ENCODE data around the gene OR52A1. TPM values are rescaled to one million over a fixed set of nuclear protein-coding genes. Genes with fewer than 3 reads are reported as not detected.
"Not testable (repeated sequence)": the region's sequence is repeated elsewhere in the genome, so short reads cannot be mapped to it uniquely, and the experiment has no call there.

The OR52A1 gene
- total RNA-seq, 2 experiments from 2014 or later = not detected

GRCh38 chr11:5178046-5178837 lies 23.7 kb upstream of the OR52A1 start:
- Mint-ChIP-seq H3K27ac (no peak overlapping the region), H3K4me3 (no peak overlapping the region), H3K27me3 (no peaks in the 10 kb centered on the region), H3K9me3 (no peaks in the 10 kb centered on the region), H3K4me1 (ENCODE audit: low read depth) (no peaks in the 10 kb centered on the region), H3K36me3 (ENCODE audit: low read depth) (no peaks in the 10 kb centered on the region)
- no peak for TF ChIP-seq CTCF (IDR thresholded peaks at IDR 0.05)
- no peaks in the 10 kb centered on the region for H3K4me1 ChIP-seq (ENCODE audit: insufficient read depth, low read length)
- H3K27ac ChIP-seq (ENCODE audit: low read depth in 1 of 2, low read length in 2 of 2) = no peak overlapping the region
- no peak for ATAC-seq (ENCODE audit: poor library complexity)
- POLR2A ChIA-PET = no interaction called here
- H3K27me3 ChIP-seq (ENCODE audit: control insufficient read depth in 1 of 2, insufficient read depth in 2 of 2, low read length in 2 of 2) = no peaks in the 10 kb centered on the region
- intact Hi-C loops (cut with DNase I, micrococcal nuclease) = no loop called here
- no peaks in the 10 kb centered on the region for H3K9me3 ChIP-seq (ENCODE audit: control insufficient read depth in 1 of 2, insufficient read depth in 1 of 2, low read length in 2 of 2)
- no peak for DNase-seq
- H3K4me3 ChIP-seq (ENCODE audit: low read length) = no peak overlapping the region
- CTCF ChIA-PET = no interaction called here
- H3K36me3 ChIP-seq (ENCODE audit: insufficient read depth, low read length) = no peaks in the 10 kb centered on the region

- Histone ChIP-seq H3K9me3 (ENCODE audit: control insufficient read depth in 1 of 2, insufficient read depth in 1 of 2, low read length in 2 of 2) (no peaks in the 10 kb centered on the region), H3K4me1 (ENCODE audit: insufficient read depth, low read length) (no peaks in the 10 kb centered on the region), H3K36me3 (ENCODE audit: insufficient read depth, low read length) (no peaks in the 10 kb centered on the region), H3K4me3 (ENCODE audit: low read length) (no peak overlapping the region), H3K27ac (ENCODE audit: low read depth in 1 of 2, low read length in 2 of 2) (no peak overlapping the region), H3K27me3 (ENCODE audit: control insufficient read depth in 1 of 2, insufficient read depth in 2 of 2, low read length in 2 of 2) (no peaks in the 10 kb centered on the region)
- H3K4me3 Mint-ChIP-seq = no peak overlapping the region
- TF ChIP-seq CTCF (IDR thresholded peaks at IDR 0.05) = no peak
- H3K36me3 Mint-ChIP-seq (ENCODE audit: low read depth) = no peaks in the 10 kb centered on the region
- intact Hi-C loops (cut with DNase I, micrococcal nuclease) = no loop called here
- no peaks in the 10 kb centered on the region for H3K9me3 Mint-ChIP-seq
- ChIA-PET POLR2A (no interaction called here), CTCF (no interaction called here)
- no peaks in the 10 kb centered on the region for H3K27me3 Mint-ChIP-seq
- DNase-seq (no peak), ATAC-seq (ENCODE audit: poor library complexity) (no peak)
- no peaks in the 10 kb centered on the region for H3K4me1 Mint-ChIP-seq (ENCODE audit: low read depth)
- H3K27ac Mint-ChIP-seq = no peak overlapping the region
These were observed 20.4 kb upstream of the OR52A1 start for GRCh38 chr11:5174934-5175333.

GRCh38 chr11:5171856-5172255 lies 17.3 kb upstream of the OR52A1 start:
- Histone ChIP-seq H3K27me3 (ENCODE audit: control insufficient read depth in 1 of 2, insufficient read depth in 2 of 2, low read length in 2 of 2) (no peaks in the 10 kb centered on the region), H3K27ac (ENCODE audit: low read depth in 1 of 2, low read length in 2 of 2) (no peak overlapping the region), H3K36me3 (ENCODE audit: insufficient read depth, low read length) (no peaks in the 10 kb centered on the region), H3K4me3 (ENCODE audit: low read length) (no peak overlapping the region), H3K9me3 (ENCODE audit: control insufficient read depth in 1 of 2, insufficient read depth in 1 of 2, low read length in 2 of 2) (no peaks in the 10 kb centered on the region), H3K4me1 (ENCODE audit: insufficient read depth, low read length) (no peaks in the 10 kb centered on the region)
- POLR2A ChIA-PET = no interaction called here
- TF ChIP-seq CTCF (IDR thresholded peaks at IDR 0.05) = no peak
- DNase-seq = no peak
- Mint-ChIP-seq H3K27ac (no peak overlapping the region), H3K4me1 (ENCODE audit: low read depth) (no peaks in the 10 kb centered on the region), H3K4me3 (no peak overlapping the region), H3K36me3 (ENCODE audit: low read depth) (no peaks in the 10 kb centered on the region), H3K27me3 (no peaks in the 10 kb centered on the region), H3K9me3 (no peaks in the 10 kb centered on the region)
- no peak for ATAC-seq (ENCODE audit: poor library complexity)
- CTCF ChIA-PET = no interaction called here
- intact Hi-C loops (cut with DNase I, micrococcal nuclease) = no loop called here

GRCh38 chr11:5165898-5166297 lies 11.3 kb upstream of the OR52A1 start:
- H3K36me3 Mint-ChIP-seq (ENCODE audit: low read depth); H3K4me1 Mint-ChIP-seq (ENCODE audit: low read depth); H3K9me3 Mint-ChIP-seq; H3K36me3 ChIP-seq (ENCODE audit: insufficient read depth, low read length); ATAC-seq (ENCODE audit: poor library complexity); H3K27me3 ChIP-seq (ENCODE audit: control insufficient read depth in 1 of 2, insufficient read depth in 2 of 2, low read length in 2 of 2); H3K27ac ChIP-seq (ENCODE audit: low read depth in 1 of 2, low read length in 2 of 2); H3K4me3 ChIP-seq (ENCODE audit: low read length); CTCF ChIA-PET; H3K27ac Mint-ChIP-seq; POLR2A ChIA-PET; DNase-seq; H3K4me1 ChIP-seq (ENCODE audit: insufficient read depth, low read length); H3K4me3 Mint-ChIP-seq; H3K9me3 ChIP-seq (ENCODE audit: control insufficient read depth in 1 of 2, insufficient read depth in 1 of 2, low read length in 2 of 2); intact Hi-C loops (cut with DNase I, micrococcal nuclease): not testable (repeated sequence)
- H3K27me3 Mint-ChIP-seq = peaks cover 10% of the 10 kb centered on the region

DNA sequence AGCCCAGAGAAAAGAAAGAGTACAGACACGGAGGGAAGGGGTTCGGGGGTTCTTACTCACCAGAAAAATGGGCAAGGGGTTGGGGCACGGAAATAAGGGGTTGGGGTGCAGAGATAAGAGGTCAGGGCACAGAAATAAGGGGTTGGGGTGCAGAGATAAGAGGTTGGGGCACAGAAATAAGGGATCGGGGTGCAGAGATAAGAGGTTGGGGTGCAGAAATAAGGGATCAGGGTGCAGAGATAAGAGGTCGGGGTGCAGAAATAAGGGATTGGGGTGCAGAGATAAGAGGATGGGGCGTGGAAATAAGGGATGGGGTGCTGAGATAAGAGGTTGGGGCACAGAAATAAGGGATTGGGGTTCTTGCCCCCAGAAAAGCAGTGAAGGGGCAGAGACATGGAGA lies 10.2 kb upstream of the OR52A1 start:
- H3K4me1 ChIP-seq (ENCODE audit: insufficient read depth, low read length); H3K27me3 ChIP-seq (ENCODE audit: control insufficient read depth in 1 of 2, insufficient read depth in 2 of 2, low read length in 2 of 2); H3K27ac Mint-ChIP-seq; H3K27ac ChIP-seq (ENCODE audit: low read depth in 1 of 2, low read length in 2 of 2); CTCF ChIA-PET; POLR2A ChIA-PET; ATAC-seq (ENCODE audit: poor library complexity); intact Hi-C loops (cut with DNase I, micrococcal nuclease); H3K9me3 Mint-ChIP-seq; H3K9me3 ChIP-seq (ENCODE audit: control insufficient read depth in 1 of 2, insufficient read depth in 1 of 2, low read length in 2 of 2); H3K4me3 ChIP-seq (ENCODE audit: low read length); DNase-seq; H3K36me3 ChIP-seq (ENCODE audit: insufficient read depth, low read length); H3K4me1 Mint-ChIP-seq (ENCODE audit: low read depth); H3K4me3 Mint-ChIP-seq; H3K36me3 Mint-ChIP-seq (ENCODE audit: low read depth): not testable (repeated sequence)
- peaks cover 17% of the 10 kb centered on the region for H3K27me3 Mint-ChIP-seq
